ENCODE results near the gene LLGL2.

LLGL2 gene

GRCh38 chr17:75500419-75501216 lies 24.9 kb upstream of the LLGL2 start:
- H3K36me3 ChIP-seq (ENCODE audit: insufficient read depth), result no peaks in the 10 kb centered on the region
- H3K27me3 ChIP-seq (ENCODE audit: insufficient read depth, low read depth), result no peaks in the 10 kb centered on the region
- TF ChIP-seq CTCF (conservative IDR thresholded peaks at IDR 0.05; ENCODE audit: low read depth, low read length), result no peak
- no peak overlapping the region for H3K4me2 ChIP-seq
- H3K79me2 ChIP-seq (ENCODE audit: insufficient read depth, low read depth), result no peaks in the 10 kb centered on the region
- H2AFZ ChIP-seq (ENCODE audit: low read depth), result no peak overlapping the region
- H4K20me1 ChIP-seq (ENCODE audit: insufficient read depth), result no peaks in the 10 kb centered on the region
- H3K9ac ChIP-seq, result no peak overlapping the region
- no peaks in the 10 kb centered on the region for H3K4me1 ChIP-seq (ENCODE audit: low read depth, poor library complexity, severe bottlenecking)
- H3K27ac ChIP-seq, result no peak overlapping the region
- H3K4me3 ChIP-seq (IDR thresholded peaks at IDR 0.05; ENCODE audit: insufficient read depth, low read depth, low read length), result no peak overlapping the region

GRCh38 chr17:75501378-75502071 lies 24.0 kb upstream of the LLGL2 start:
- H3K36me3 ChIP-seq (ENCODE audit: insufficient read depth), result no peaks in the 10 kb centered on the region
- no peaks in the 10 kb centered on the region for H3K4me1 ChIP-seq (ENCODE audit: low read depth, poor library complexity, severe bottlenecking)
- no peaks in the 10 kb centered on the region for H4K20me1 ChIP-seq (ENCODE audit: insufficient read depth)
- H2AFZ ChIP-seq (ENCODE audit: low read depth), result no peak overlapping the region
- H3K4me3 ChIP-seq (IDR thresholded peaks at IDR 0.05; ENCODE audit: insufficient read depth, low read depth, low read length), result no peak overlapping the region
- H3K79me2 ChIP-seq (ENCODE audit: insufficient read depth, low read depth), result no peaks in the 10 kb centered on the region
- no peaks in the 10 kb centered on the region for H3K27me3 ChIP-seq (ENCODE audit: insufficient read depth, low read depth)
- no peak overlapping the region for H3K9ac ChIP-seq
- no peak for TF ChIP-seq CTCF (conservative IDR thresholded peaks at IDR 0.05; ENCODE audit: low read depth, low read length)
- no peak overlapping the region for H3K27ac ChIP-seq
- H3K4me2 ChIP-seq, result no peak overlapping the region

GRCh38 chr17:75502072-75502720 lies 23.3 kb upstream of the LLGL2 start:
- Histone ChIP-seq H3K27me3 (ENCODE audit: insufficient read depth, low read depth) (no peaks in the 10 kb centered on the region), H3K79me2 (ENCODE audit: insufficient read depth, low read depth) (no peaks in the 10 kb centered on the region), H3K4me3 (IDR thresholded peaks at IDR 0.05; ENCODE audit: insufficient read depth, low read depth, low read length) (no peak overlapping the region), H3K27ac (no peak overlapping the region), H3K4me1 (ENCODE audit: low read depth, poor library complexity, severe bottlenecking) (no peaks in the 10 kb centered on the region), H4K20me1 (ENCODE audit: insufficient read depth) (no peaks in the 10 kb centered on the region), H3K36me3 (ENCODE audit: insufficient read depth) (no peaks in the 10 kb centered on the region), H3K4me2 (no peak overlapping the region), H2AFZ (ENCODE audit: low read depth) (no peak overlapping the region), H3K9ac (no peak overlapping the region)
- TF ChIP-seq CTCF (conservative IDR thresholded peaks at IDR 0.05; ENCODE audit: low read depth, low read length), result no peak

- Histone ChIP-seq H3K79me2 (ENCODE audit: insufficient read depth, low read depth) (no peaks in the 10 kb centered on the region), H3K4me2 (no peak overlapping the region), H3K27ac (no peak overlapping the region), H2AFZ (ENCODE audit: low read depth) (no peak overlapping the region), H3K36me3 (ENCODE audit: insufficient read depth) (no peaks in the 10 kb centered on the region), H3K4me3 (IDR thresholded peaks at IDR 0.05; ENCODE audit: insufficient read depth, low read depth, low read length) (no peak overlapping the region), H3K4me1 (ENCODE audit: low read depth, poor library complexity, severe bottlenecking) (no peaks in the 10 kb centered on the region), H3K27me3 (ENCODE audit: insufficient read depth, low read depth) (no peaks in the 10 kb centered on the region), H4K20me1 (ENCODE audit: insufficient read depth) (no peaks in the 10 kb centered on the region), H3K9ac (no peak overlapping the region)
- no peak for TF ChIP-seq CTCF (conservative IDR thresholded peaks at IDR 0.05; ENCODE audit: low read depth, low read length)
Measured at GRCh38 chr17:75502721-75503329, 22.7 kb upstream of the LLGL2 start.

Measured in KMS-11 (cell line).